Heart left ventricle (tissue), 16 donors: ENCODE results near the gene BCKDHB. TPM values are rescaled to one million over a fixed set of nuclear protein-coding genes. Genes with fewer than 3 reads are reported as not detected.
"Not testable (repeated sequence)": the region's sequence is repeated elsewhere in the genome, so short reads cannot be mapped to it uniquely, and the experiment has no call there.

ENCODE experiments used
- ATAC-seq, 4 donors: fragments of 200-7000 bp; cut with Tn5 transposase; one replicate each; pipeline ENCODE4 v1.9.1; 2020 to 2022; ENCODE audit warnings: moderate library complexity in 4 of 4, mild to moderate bottlenecking in 3 of 4, moderate number of reproducible peaks in 1 of 4
- DNase-seq, 5 donors: peaks; one replicate each; pipeline ENCODE4 v3.0.0-alpha.2; 2020
- H3K27ac ChIP-seq, 12 donors: fragments of 200-600 bp; sonication (generic) in 4 of 12; one replicate each; pipeline versions ENCODE4 v1.5.0 to v1.8.0; 2016 to 2022; ENCODE audit warnings: mild to moderate bottlenecking in 2 of 12
- H3K27me3 ChIP-seq, 9 donors: fragments of 200-600 bp; sonication (generic) in 2 of 9; one replicate each; pipeline versions ENCODE4 v1.5.1 to v1.8.0; 2016 to 2022; ENCODE audit warnings: mild to moderate bottlenecking in 3 of 9
- H3K36me3 ChIP-seq, 9 donors: fragments of 200-600 bp; sonication (generic) in 2 of 9; one replicate each; pipeline versions ENCODE4 v1.5.0 to v1.8.0; 2018 to 2022; ENCODE audit warnings: mild to moderate bottlenecking in 2 of 9
- H3K4me1 ChIP-seq, 12 donors: fragments of 200-600 bp; sonication (generic) in 4 of 12; one replicate each; pipeline versions ENCODE4 v1.5.0 to v1.8.0; 2016 to 2022; ENCODE audit warnings: mild to moderate bottlenecking in 3 of 12
- H3K4me3 ChIP-seq, 12 donors: fragments of 200-600 bp; sonication (generic) in 4 of 12; one replicate each; pipeline versions ENCODE4 v1.5.0 to v1.8.0; 2017 to 2022; ENCODE audit warnings: mild to moderate bottlenecking in 9 of 12, moderate library complexity in 4 of 12
- H3K9me3 ChIP-seq, 12 donors: fragments of 200-600 bp; sonication (generic) in 4 of 12; one replicate each; pipeline versions ENCODE4 v1.5.0 to v1.8.0; 2016 to 2022; ENCODE audit warnings: mild to moderate bottlenecking in 1 of 12
- POLR2A ChIP-seq, 2 donors: fragments of 450-650 bp; IDR thresholded peaks; one replicate each; pipeline ENCODE4 v1.6.1; 2017; ENCODE audit warnings: antibody characterized with exemption in 2 of 2, mild to moderate bottlenecking in 2 of 2, moderate library complexity in 2 of 2
- WGBS, 4 donors: extraction: QIAGEN DNeasy Blood & Tissue Kit in 2 of 4; methylation state at CpG; one replicate each; pipeline versions ENCODE4 v1.1.5 to v1.1.7; 2013 to 2018; 5-methylcytosine and 5-hydroxymethylcytosine counted together
- intact Hi-C, 10 donors: fragments of 100-400 bp; cut with DNase I; formaldehyde crosslinking; loops; one replicate each; pipeline versions ENCODE4 v1.11.1 to v1.14.2; 2022
- polyA plus RNA-seq, 2 donors: library from polyadenylated mRNA; stranded (reverse); fragments of 200-250 nt; gene quantifications; one replicate each; pipeline ENCODE4 v1.2.3, GENCODE V29; 2013
- total RNA-seq, 9 donors: library from RNA; depleted of rRNA in 2 of 9; stranded (reverse); fragments of >200 nt in 2 of 9; fragmentation: NEBNext Ultra II Directional in 3 of 9; extraction: Animal tissue kit (Norgen Biotek cat#: 25700) in 3 of 9; gene quantifications; one replicate each; pipeline versions ENCODE4 v1.1.0 to v1.2.4, GENCODE V29; 2016 to 2023
- TF ChIP-seq, protein P1 (sequence below), 12 donors: fragments of 200-600 bp; sonication (generic) in 4 of 12; IDR thresholded peaks; one replicate each; pipeline versions ENCODE4 v1.5.0 to v1.8.0; 2018 to 2022; ENCODE audit warnings: antibody characterized with exemption in 12 of 12, mild to moderate bottlenecking in 5 of 12
- donor health status: ischemic (EF 13 %, LVEDD 7.1; RV severe dilation, severe dysfunction).
- donor health status: healthy with polysubstance abuse.
- donor health status: DM: no; HTN: yes; CAD: no.
- donor health status: DM: no; HTN: no; CAD: no.
- donor health status: ischemic (EF 25% LVEDD 6.9; RV normal size, moderate dysfunction).
- donor health status: ischemic (EF 25% LVEDD 5.7; RV mildly dilated, moderate dysfunction).
- donor health status: healthy.
- donor health status: DM: yes; HTN: yes; CAD: no.
- donor health status: ischemic (EF 35%, LVEDD 5.7; RV mildly dilated, moderate dysfunction).
- donor health status: nonischemic (EF 11% LVEDD 7.7; RV severe dilation, severe dysfunction).
- donor health status: DM: yes; HTN: yes; CAD: no.
- donor health status: PGD.
- donor health status: ischemic (EF 29% LVEDD 5.4; RV normal size, mild dysfunction).
- donor health status: nonischemic (EF 23%, LVEDD 6.1; RV moderate dilation, normal function).

The BCKDHB gene
- total and polyA plus RNA-seq, 11 donors: 10.1 to 41.9 (median 27.6) TPM

- no peak overlapping the region for H3K4me3 ChIP-seq
- TF ChIP-seq, protein P1, sequence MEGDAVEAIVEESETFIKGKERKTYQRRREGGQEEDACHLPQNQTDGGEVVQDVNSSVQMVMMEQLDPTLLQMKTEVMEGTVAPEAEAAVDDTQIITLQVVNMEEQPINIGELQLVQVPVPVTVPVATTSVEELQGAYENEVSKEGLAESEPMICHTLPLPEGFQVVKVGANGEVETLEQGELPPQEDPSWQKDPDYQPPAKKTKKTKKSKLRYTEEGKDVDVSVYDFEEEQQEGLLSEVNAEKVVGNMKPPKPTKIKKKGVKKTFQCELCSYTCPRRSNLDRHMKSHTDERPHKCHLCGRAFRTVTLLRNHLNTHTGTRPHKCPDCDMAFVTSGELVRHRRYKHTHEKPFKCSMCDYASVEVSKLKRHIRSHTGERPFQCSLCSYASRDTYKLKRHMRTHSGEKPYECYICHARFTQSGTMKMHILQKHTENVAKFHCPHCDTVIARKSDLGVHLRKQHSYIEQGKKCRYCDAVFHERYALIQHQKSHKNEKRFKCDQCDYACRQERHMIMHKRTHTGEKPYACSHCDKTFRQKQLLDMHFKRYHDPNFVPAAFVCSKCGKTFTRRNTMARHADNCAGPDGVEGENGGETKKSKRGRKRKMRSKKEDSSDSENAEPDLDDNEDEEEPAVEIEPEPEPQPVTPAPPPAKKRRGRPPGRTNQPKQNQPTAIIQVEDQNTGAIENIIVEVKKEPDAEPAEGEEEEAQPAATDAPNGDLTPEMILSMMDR (IDR thresholded peaks at IDR 0.05): no peak
- no peak for TF ChIP-seq POLR2A (IDR thresholded peaks at IDR 0.05)
- peaks cover 0 to 12% (median 0%) of the 10 kb centered on the region in 12 donors for H3K4me1 ChIP-seq
- H3K27me3 ChIP-seq: no peaks in the 10 kb centered on the region
- H3K9me3 ChIP-seq: peaks cover 0 to 6% (median 0%) of the 10 kb centered on the region in 12 donors
- intact Hi-C loops: no loop called here
- no peaks in the 10 kb centered on the region for H3K36me3 ChIP-seq
- no peak for ATAC-seq
- WGBS, 4 donors: 85 to 92% (median 88%) methylated on average over 1 of the region's 1 CpG
- DNase-seq: no peak
- no peak overlapping the region for H3K27ac ChIP-seq
Observed at GRCh38 chr6:80234908-80235307, 128.4 kb downstream of the BCKDHB start.

DNA sequence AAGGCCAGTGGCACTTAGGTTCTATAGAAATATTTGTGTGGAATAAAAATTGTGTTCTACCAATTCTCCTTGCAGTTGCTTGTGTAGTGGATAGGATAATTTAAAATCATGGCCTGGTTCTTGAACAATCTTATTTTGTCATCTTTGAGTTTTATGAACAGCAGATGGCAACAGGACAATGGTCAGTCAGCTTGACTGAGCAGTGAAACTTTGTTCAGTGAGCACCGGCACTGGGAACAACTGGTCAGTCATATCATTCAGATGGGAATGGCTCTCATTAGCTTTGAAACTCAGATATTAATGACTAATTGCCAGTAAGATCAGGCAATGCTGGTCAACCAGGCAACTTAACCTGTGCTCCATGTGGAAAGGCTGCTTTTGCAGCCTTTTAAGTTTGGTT is 129.2 kb downstream of the BCKDHB start:
- H3K36me3 ChIP-seq: no peaks in the 10 kb centered on the region
- no peak for DNase-seq
- H3K27ac ChIP-seq: no peak overlapping the region
- 76 to 88% (median 84%) methylated on average over 1 of the region's 1 CpG for WGBS, 4 donors
- H3K27me3 ChIP-seq: no peaks in the 10 kb centered on the region
- peaks cover 0 to 6% (median 0%) of the 10 kb centered on the region in 12 donors for H3K9me3 ChIP-seq
- TF ChIP-seq, protein P1 (IDR thresholded peaks at IDR 0.05): no peak
- TF ChIP-seq POLR2A (IDR thresholded peaks at IDR 0.05): no peak
- H3K4me1 ChIP-seq: peaks cover 0 to 12% (median 0%) of the 10 kb centered on the region in 12 donors
- no peak for ATAC-seq
- intact Hi-C loops: no loop called here
- no peak overlapping the region for H3K4me3 ChIP-seq

DNA sequence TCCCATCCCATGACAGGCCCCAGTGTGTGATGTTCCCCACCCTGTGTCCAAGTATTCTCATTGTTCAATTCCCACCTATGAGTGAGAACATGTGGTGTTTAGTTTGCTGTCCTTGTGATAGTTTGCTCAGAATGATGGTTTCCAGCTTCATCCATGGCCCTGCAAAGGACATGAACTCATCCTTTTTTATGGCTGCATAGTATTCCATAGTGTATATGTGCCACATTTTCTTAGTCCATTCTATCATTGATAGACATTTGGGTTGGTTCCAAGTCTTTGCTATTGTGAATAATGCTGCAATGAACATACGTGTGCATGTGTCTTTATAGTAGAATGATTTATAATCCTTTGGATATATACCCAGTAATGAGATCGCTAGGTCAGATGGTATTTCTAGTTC is 132.3 kb downstream of the BCKDHB start:
- H3K27me3 ChIP-seq, H3K36me3 ChIP-seq, intact Hi-C loops, H3K4me3 ChIP-seq, ATAC-seq, H3K4me1 ChIP-seq, H3K9me3 ChIP-seq, H3K27ac ChIP-seq, DNase-seq: not testable (repeated sequence)
- 96 to 100% (median 97%) methylated on average over 2 of the region's 2 CpGs for WGBS, 4 donors

DNA sequence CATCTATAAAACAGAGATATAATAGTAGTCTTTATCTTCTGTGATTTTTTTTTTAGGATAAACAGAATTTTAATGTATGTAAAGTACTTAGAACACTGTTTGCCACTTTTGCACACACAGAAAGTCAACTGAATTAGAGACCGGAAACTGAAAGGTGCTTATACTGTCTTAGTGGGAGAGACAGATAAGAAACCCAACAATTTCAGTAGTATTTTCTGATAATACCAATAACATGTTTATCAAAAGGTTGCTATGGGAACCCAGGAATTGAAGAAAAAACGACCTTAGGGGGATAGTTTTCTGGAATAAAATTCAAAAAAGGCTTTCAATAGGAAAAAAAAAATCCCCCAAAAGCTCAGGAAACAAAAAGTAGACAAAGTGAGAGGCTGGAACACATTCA is 138.6 kb downstream of the BCKDHB start:
- DNase-seq (no peak), ATAC-seq (no peak)
- Histone ChIP-seq H3K9me3 (no peaks in the 10 kb centered on the region), H3K27me3 (no peaks in the 10 kb centered on the region), H3K27ac (no peak overlapping the region), H3K4me3 (no peak overlapping the region), H3K4me1 (peaks cover 0 to 25% (median 7%) of the 10 kb centered on the region in 12 donors), H3K36me3 (no peaks in the 10 kb centered on the region)
- TF ChIP-seq, protein P1 (IDR thresholded peaks at IDR 0.05): no peak
- TF ChIP-seq POLR2A (IDR thresholded peaks at IDR 0.05): no peak
- 68 to 75% (median 69%) methylated on average over 2 of the region's 2 CpGs for WGBS, 4 donors
- intact Hi-C loops: no loop called here

DNA sequence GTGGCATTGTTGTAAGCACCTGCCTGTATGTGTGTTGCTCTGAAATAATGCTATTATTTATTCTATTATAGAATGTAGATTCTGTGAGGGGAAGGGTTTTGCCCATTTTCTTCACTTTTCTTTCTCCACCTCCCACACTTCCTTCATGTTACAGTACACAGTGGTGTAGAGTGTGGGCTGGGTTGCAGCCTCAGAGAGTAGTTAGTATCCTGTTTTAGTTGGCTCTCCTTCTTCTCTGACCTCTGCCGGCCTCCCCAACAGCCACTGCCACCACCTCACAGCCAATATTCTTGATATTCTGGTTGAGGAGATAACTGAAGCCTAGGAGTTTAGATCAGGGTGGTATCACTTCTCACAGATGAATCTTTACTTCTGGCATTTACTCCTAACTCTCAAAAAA is 143.4 kb downstream of the BCKDHB start:
- ATAC-seq (peak; percentile 57 to 76 (median 66)), DNase-seq (no peak)
- Histone ChIP-seq H3K4me1 (peaks cover 0 to 29% (median 7%) of the 10 kb centered on the region in 12 donors), H3K27me3 (no peaks in the 10 kb centered on the region), H3K9me3 (no peaks in the 10 kb centered on the region), H3K27ac (no peak overlapping the region), H3K36me3 (no peaks in the 10 kb centered on the region), H3K4me3 (no peak overlapping the region)
- no peak for TF ChIP-seq POLR2A (IDR thresholded peaks at IDR 0.05)
- TF ChIP-seq, protein P1 (IDR thresholded peaks at IDR 0.05): no peak
- 23 to 55% (median 47%) methylated on average over 1 of the region's 1 CpG for WGBS, 4 donors
- intact Hi-C loops: no loop called here
